Endothelial cell (in vitro differentiated cells): ENCODE data around the gene C1orf174. TPM values are rescaled to one million over a fixed set of nuclear protein-coding genes. Genes with fewer than 3 reads are reported as not detected.

ENCODE experiments used
- DNase-seq: peaks from one replicate; pipeline ENCODE4 v3.0.0; 2021; ENCODE audit warnings: low spot score
- H3K27ac Mint-ChIP-seq: one replicate; pipeline ENCODE4 v1.8.0; 2021; ENCODE audit warnings: mixed read lengths, inconsistent platforms; ENCODE audit not compliant: unreplicated experiment
- H3K27me3 Mint-ChIP-seq: one replicate; pipeline ENCODE4 v1.8.0; 2021; ENCODE audit warnings: mild to moderate bottlenecking, moderate library complexity, mixed read lengths, inconsistent platforms; ENCODE audit not compliant: unreplicated experiment
- H3K36me3 Mint-ChIP-seq: one replicate; pipeline ENCODE4 v1.8.0; 2021; ENCODE audit warnings: mild to moderate bottlenecking, low read depth, mixed read lengths, inconsistent platforms; ENCODE audit not compliant: unreplicated experiment
- H3K4me1 Mint-ChIP-seq: one replicate; pipeline ENCODE4 v1.8.0; 2021; ENCODE audit warnings: mild to moderate bottlenecking, mixed read lengths, inconsistent platforms; ENCODE audit not compliant: unreplicated experiment
- H3K4me3 Mint-ChIP-seq: one replicate; pipeline ENCODE4 v1.8.0; 2021; ENCODE audit warnings: mild to moderate bottlenecking, mixed read lengths, inconsistent platforms; ENCODE audit not compliant: unreplicated experiment
- H3K9me3 Mint-ChIP-seq: one replicate; pipeline ENCODE4 v1.8.0; 2021; ENCODE audit warnings: mixed read lengths, inconsistent platforms; ENCODE audit not compliant: unreplicated experiment
- CTCF ChIP-seq: fragments of 200-600 bp; sonication (generic); IDR thresholded peaks from one replicate; pipeline ENCODE4 v1.5.0; 2021; ENCODE audit warnings: antibody characterized with exemption; ENCODE audit not compliant: unreplicated experiment
- total RNA-seq: library from RNA; stranded (reverse); fragmentation: NEBNext Ultra II Directional; extraction: Animal tissue kit (Norgen Biotek cat#: 25700); gene quantifications from one replicate; pipeline ENCODE4 v1.2.1, GENCODE V29; 2021; ENCODE audit not compliant: unreplicated experiment

C1orf174 gene
- total RNA-seq, 1 donor from 2014 or later = 25.6 TPM

GRCh38 chr1:3905266-3905952 lies 5.3 kb upstream of the C1orf174 start:
- Mint-ChIP-seq H3K36me3 (no peaks in the 10 kb centered on the region), H3K27ac (no peak overlapping the region), H3K27me3 (peaks cover 7% of the 10 kb centered on the region), H3K9me3 (no peaks in the 10 kb centered on the region), H3K4me3 (peak overlapping the region; percentile 35), H3K4me1 (peaks cover 8% of the 10 kb centered on the region)
- no peak for DNase-seq
- TF ChIP-seq CTCF = no peak

- Mint-ChIP-seq H3K4me1 (peaks cover 9% of the 10 kb centered on the region), H3K4me3 (no peak overlapping the region), H3K9me3 (no peaks in the 10 kb centered on the region), H3K27me3 (peaks cover 5% of the 10 kb centered on the region), H3K27ac (no peak overlapping the region), H3K36me3 (no peaks in the 10 kb centered on the region)
- DNase-seq = no peak
- TF ChIP-seq CTCF = no peak
Observed at GRCh38 chr1:3904843-3905185, 4.7 kb upstream of the C1orf174 start.

- no peak for TF ChIP-seq CTCF
- Mint-ChIP-seq H3K9me3 (no peaks in the 10 kb centered on the region), H3K4me3 (no peak overlapping the region), H3K27me3 (peaks cover 7% of the 10 kb centered on the region), H3K4me1 (peaks cover 11% of the 10 kb centered on the region), H3K27ac (no peak overlapping the region), H3K36me3 (no peaks in the 10 kb centered on the region)
- no peak for DNase-seq
Observed at GRCh38 chr1:3904006-3904842, 4.2 kb upstream of the C1orf174 start.

- no peak for TF ChIP-seq CTCF
- H3K27ac Mint-ChIP-seq = no peak overlapping the region
- H3K27me3 Mint-ChIP-seq = peaks cover 10% of the 10 kb centered on the region
- peaks cover 15% of the 10 kb centered on the region for H3K4me1 Mint-ChIP-seq
- no peak overlapping the region for H3K4me3 Mint-ChIP-seq
- H3K36me3 Mint-ChIP-seq = no peaks in the 10 kb centered on the region
- no peak for DNase-seq
- H3K9me3 Mint-ChIP-seq = no peaks in the 10 kb centered on the region
Observed at GRCh38 chr1:3903141-3904005, 3.3 kb upstream of the C1orf174 start.
